HG03575 (cell line): Measurements from ENCODE around the gene FBXW4.

Experiments
- ATAC-seq: cut with Tn5 transposase; IDR thresholded peaks from one replicate; pipeline ENCODE4 v1.9.1; 2021; ENCODE audit not compliant: unreplicated experiment, insufficient number of reproducible peaks, low FRiP score; ENCODE audit errors: extremely low read depth

FBXW4 gene

GRCh38 chr10:101561068-101561915 lies 133.7 kb downstream of the FBXW4 start:
- no peak for ATAC-seq
